Hematopoietic multipotent progenitor cell treated with erythropoietin and hydrocortisone succinate and interleukin-3 and kit ligand, for 17 days (in vitro differentiated cells): ENCODE results near the gene NNAT.
"Not testable (repeated sequence)": the region's sequence is repeated elsewhere in the genome, so short reads cannot be mapped to it uniquely, and the experiment has no call there.

Experiments
- DNase-seq: peaks from one replicate; pipeline ENCODE4 v3.0.0-alpha.2; 2015; ENCODE audit warnings: low spot score

Gene NNAT

GRCh38 chr20:37521061-37521771 is at the start of gene NNAT:
NNAT (plus strand) TSS chr20:37521250; CDS start chr20:37521332, 82 bp downstream.
- DNase-seq, result no peak

GRCh38 chr20:37471741-37472235 is 49.3 kb upstream of the NNAT start:
- DNase-seq, result no peak

DNA sequence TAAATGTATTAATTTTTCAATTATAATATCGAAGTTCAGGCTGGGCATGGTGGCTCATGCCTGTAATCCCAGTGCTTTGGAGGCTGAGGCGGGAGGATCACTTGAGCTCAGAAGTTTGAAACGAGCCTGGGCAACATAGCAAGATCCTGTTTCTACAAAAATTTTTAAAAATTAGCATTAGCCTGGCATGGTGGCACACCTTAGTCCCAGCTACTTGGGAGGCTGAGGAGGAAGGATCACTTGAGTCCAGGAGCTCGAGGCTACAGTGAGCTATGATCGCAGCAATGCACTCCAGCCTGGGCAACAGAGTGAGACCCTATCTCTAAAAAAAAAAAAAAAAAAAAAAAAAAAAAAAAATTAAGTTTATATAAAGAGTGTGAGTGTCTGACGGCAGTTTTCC is 48.6 kb upstream of the NNAT start:
- DNase-seq, result not testable (repeated sequence)

DNA sequence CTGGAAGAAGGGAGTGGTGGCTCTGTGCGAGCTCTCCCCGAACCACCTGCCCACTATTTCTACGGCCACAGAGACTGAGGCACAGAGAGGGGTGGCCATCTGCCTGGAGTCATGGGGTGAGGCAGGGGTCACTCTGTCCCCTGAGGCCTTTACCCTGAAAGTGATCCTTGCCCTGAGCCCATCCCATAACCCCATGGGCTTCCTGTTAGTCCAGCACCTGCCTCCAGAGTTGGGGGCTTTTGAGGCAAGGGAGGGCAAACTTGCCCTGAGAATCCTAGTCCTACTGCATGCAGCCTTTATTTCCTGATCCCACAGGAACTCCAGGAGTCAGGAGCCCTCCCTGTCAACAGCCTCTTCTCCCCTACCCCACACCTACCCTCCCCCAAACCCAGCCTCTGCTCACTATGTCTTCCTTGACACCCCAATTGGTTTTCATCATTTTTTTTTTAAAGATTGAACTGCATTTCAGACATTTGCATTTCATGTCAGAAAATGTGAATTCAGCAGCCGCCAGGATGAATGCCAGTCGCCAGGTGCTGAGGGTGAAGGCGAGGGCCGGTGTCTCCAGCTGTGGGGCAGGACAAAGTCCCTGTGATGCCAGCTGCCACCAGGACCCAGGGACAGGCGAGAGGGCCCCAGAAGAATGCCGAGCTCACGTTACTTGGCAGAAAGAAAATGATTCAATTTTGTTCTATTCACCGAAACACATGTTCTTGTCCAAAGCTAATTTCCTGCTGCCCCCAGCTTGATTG is 47.6 kb upstream of the NNAT start:
- no peak for DNase-seq

- no peak for DNase-seq
Observed at GRCh38 chr20:37474386-37474785, 46.7 kb upstream of the NNAT start.

DNA sequence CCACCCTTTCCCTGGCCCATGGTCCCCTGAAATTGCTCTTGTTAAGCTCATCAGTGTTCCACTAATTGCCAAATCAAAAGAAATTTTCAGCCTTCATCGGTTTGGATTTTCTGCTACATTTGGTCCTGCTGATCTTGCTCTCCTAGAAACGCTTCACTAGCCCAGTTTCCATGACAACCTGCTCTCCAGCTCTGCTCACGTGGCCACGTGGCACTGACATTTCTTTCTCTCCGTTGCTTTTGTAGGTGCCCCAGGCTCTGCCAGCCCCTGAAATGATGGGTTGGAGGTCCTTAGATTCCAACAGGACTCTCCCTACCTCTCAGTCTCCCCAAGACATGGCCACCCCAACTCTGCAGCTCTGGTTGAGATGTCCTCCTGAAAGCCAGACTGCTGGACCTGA is 45.8 kb upstream of the NNAT start:
- DNase-seq, result no peak

DNA sequence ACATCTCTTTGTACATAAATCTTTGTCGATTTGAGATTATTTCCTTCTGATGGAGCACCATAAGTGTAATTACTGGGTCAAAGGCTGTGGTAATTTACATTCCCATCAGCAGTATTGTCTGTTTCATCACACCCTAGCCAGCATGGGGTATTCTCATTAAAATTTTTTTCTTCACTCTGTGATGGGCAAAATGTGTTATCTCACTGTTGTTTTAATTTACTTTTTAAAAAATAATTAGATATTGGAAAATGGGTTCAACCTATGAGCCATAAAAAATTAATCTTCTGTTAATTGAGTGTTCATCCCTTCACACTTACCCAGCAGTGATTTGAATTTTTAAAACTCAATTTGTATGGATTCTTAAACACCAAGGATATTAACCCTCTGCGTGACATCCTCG is 44.0 kb upstream of the NNAT start:
- no peak for DNase-seq

DNA sequence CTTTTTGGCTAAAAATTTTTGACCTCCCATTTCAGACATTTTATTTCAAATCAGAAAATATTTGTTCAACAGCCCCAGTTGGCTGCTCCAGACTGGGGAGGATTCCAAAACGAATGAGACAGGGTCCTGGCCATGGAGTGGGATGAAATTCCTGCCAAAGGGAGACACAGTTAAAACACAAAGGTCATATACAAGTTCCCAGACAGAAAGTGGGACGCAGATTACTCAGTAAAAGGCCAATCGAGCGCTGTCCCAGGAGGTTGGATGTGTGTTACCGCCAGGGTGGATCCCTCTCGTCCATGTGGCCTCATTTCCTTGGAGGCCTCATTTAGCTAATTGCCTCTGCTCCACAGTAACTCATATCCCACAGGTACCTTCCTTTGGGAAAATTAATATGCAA is 41.8 kb upstream of the NNAT start:
- DNase-seq, result no peak

DNA sequence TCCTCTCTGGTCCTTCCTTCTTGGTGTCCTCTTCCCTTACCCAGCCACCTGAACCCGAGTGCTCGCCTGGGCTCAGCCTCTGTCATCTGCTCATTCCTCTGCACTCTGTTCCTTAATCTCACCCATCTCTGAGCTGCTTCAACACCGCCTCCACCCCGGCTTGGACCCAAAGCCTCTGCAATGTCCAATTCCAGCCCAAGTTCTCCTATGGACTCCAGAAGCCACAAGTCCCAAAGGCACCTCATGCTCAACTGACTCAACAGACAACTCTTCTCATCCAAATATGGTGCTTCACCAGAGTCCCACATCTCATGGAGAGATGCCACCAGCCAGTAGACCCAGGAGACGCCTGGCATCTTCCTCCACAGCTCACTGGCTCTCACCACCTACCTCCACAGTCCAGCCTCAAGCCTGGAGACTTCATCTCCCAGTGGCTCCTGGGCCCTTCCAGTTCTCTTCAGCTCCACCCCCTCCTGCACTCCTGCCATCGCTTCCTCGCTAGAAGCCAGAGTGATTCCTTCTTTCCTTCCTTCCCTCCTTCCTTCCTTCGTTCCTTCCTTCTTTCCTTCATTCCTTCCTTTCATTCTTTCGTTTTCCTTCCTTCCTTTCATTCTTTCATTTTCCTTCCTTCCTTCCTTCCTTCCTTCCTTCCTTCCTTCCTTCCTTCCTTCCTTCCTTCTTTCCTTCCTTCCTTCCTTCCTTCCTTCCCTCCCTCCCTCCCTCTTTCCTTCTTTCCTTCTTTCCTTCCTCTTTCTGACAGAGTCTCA is 40.9 kb upstream of the NNAT start:
- DNase-seq, result no peak

GRCh38 chr20:37480919-37481318 is 40.1 kb upstream of the NNAT start:
- no peak for DNase-seq

- DNase-seq, result no peak
Observed at GRCh38 chr20:37481610-37482009, 39.4 kb upstream of the NNAT start.

- no peak for DNase-seq
Observed at GRCh38 chr20:37484331-37484730, 36.7 kb upstream of the NNAT start.

DNA sequence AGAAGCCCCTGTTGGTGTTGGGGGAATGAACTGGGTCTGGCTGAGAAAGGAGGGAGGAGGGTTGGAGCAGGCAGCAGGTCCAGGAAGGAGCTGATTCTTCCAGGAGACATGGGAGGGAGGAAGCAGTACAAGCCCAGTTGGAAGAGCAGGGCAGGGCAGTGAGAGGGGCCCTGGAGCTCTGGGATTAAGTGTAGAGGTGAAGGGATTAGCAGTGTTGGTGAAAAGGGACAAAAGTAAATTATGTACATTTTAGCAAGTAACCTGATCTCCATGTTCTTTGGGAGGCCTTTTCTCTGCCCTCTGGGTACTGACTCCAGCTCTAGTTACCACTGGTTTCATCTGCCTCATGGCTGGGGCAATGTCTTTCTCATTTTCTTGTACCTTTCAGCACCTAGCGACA is 34.8 kb upstream of the NNAT start:
- DNase-seq, result not testable (repeated sequence)

DNA sequence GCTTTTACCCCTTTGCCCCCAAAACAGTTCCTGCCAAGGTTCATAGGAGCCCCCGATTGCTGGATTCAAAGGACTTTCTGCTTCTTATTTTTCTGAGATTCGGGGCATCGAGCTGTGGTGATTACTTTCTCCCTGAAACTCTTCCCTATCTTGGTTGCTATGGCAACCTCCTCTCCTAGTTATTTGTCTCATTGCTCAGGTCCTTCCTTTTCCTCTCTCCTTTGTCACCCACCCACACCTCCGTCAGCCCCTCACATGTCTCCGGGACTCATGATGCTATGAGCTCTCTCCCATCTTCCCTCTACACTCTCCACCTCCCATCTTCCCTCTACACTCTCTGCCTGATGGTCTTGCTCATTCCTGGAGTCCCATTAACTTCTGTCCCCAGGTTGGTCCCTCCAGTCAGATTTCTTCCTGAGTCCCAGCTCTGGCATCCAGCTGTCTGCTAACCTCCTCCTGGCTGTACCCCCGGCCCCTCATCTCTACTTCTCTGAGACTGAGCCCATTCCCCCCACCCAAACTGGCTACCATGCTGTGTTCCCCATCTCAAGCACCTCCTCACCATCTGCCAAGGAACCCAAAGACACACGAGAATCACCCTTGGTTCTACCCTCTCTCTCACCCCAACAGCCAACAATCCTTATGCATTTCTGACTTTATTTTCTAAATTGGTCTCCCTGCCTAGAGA is 30.2 kb upstream of the NNAT start:
- no peak for DNase-seq

GRCh38 chr20:37492096-37492625 is 28.9 kb upstream of the NNAT start:
- no peak for DNase-seq

- no peak for DNase-seq
Observed at GRCh38 chr20:37492945-37493344, 28.1 kb upstream of the NNAT start.

GRCh38 chr20:37494301-37494700 is 26.7 kb upstream of the NNAT start:
- no peak for DNase-seq

DNA sequence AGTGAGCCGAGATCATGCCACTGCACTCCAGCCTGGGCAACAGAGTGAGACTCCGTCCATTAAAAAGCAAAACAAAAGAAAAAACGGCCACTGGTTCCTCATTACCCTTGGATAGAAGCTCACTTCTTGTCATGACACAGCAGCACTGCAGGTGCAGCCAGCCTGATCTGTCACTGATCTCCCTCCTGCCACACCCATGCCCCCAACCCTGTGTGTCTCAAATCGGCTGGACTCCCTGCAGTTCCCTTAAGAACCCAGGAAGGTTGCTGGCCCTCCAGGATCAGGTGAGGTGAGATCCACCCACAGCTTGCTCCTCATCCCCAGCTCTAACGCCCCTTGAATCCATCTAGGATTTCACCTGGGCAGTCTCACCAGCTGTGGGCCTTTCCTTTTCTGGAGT is 26.3 kb upstream of the NNAT start:
- DNase-seq, result no peak

GRCh38 chr20:37498066-37498665 is 22.9 kb upstream of the NNAT start:
- no peak for DNase-seq

- DNase-seq, result no peak
Observed at GRCh38 chr20:37500311-37500710, 20.7 kb upstream of the NNAT start.

DNA sequence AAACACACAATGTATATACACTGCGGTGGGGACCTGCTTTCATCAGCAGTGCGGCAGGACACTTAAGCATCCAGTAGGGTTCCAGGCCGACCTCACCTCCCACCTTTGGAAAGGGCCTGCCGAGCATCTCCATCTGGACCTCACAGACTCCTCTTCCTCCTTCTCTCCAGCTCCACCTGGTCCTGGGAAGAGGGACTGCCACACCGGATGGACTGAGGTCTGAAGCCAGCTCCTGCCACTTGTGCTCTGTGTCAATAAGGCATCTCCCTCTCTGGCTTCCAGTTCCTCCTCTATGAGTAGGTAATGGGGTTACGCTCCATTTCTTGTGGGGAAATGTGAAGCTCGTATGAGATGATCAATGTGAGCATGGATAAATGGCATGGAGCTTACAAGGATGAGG is 19.1 kb upstream of the NNAT start:
- no peak for DNase-seq

DNA sequence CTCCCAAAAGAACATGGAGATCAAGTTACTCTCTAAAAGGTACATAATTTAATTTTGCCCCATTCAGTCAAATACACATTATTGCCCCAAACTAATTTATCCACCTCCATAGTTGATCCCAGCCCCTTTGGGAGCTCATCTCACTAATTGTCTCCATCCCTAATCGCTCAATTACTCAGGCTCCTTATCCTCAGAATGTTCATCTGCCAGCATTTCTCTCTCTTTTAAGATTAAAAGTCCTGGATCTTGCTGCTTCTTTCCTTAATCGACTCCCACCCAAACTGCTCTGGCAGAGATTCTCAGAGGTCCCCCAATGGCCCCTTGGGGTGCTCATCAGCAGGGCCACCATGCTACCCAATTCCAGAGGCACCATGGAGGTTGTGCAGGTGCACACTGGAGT is 18.4 kb upstream of the NNAT start:
- DNase-seq, result no peak
